ENCODE measurements around the gene SBNO2.

SBNO2 gene

GRCh38 chr19:1136201-1136600, 37.9 kb downstream of the SBNO2 start:
- no peaks in the 10 kb centered on the region for H3K79me2 ChIP-seq (ENCODE audit: insufficient read depth, low read length)
- H2AFZ ChIP-seq (ENCODE audit: low read length): no peak overlapping the region
- H3K4me2 ChIP-seq (ENCODE audit: low read length): peak overlapping the region; percentile 44
- H3K9me2 ChIP-seq (ENCODE audit: low read depth, low read length): no peaks in the 10 kb centered on the region
- H3K4me3 ChIP-seq (ENCODE audit: low read depth, low read length, poor library complexity, severe bottlenecking): peak overlapping the region; percentile 27
- no peak for TF ChIP-seq CTCF (IDR thresholded peaks at IDR 0.05; ENCODE audit: low read length)
- TF ChIP-seq EZH2 (IDR thresholded peaks at IDR 0.05; ENCODE audit: borderline replicate concordance, low read length): no peak
- no peaks in the 10 kb centered on the region; the same call in 1 of the 2 replicates for H3K36me3 ChIP-seq (ENCODE audit: insufficient read depth, low read length)
- no peaks in the 10 kb centered on the region for H3K9me3 ChIP-seq (ENCODE audit: low read length)
- H3K9ac ChIP-seq (ENCODE audit: low read length): peak overlapping the region; percentile 42; the same call in 1 of the 2 replicates
- H3K27me3 ChIP-seq (ENCODE audit: insufficient read depth, low read length): no peaks in the 10 kb centered on the region
- H3F3A ChIP-seq (ENCODE audit: insufficient read depth, low read length): no peaks in the 10 kb centered on the region
- H4K20me1 ChIP-seq (ENCODE audit: insufficient read depth, low read length): no peaks in the 10 kb centered on the region
- H3K4me1 ChIP-seq (ENCODE audit: insufficient read depth, low read length, severe bottlenecking): peaks cover 52% of the 10 kb centered on the region
- peak overlapping the region; percentile 61 for H3K27ac ChIP-seq (ENCODE audit: low read depth, low read length, poor library complexity, severe bottlenecking)

GRCh38 chr19:1135454-1135853, 38.6 kb downstream of the SBNO2 start:
- Histone ChIP-seq H3K36me3 (ENCODE audit: insufficient read depth, low read length) (no peaks in the 10 kb centered on the region; the same call in 1 of the 2 replicates), H3K4me2 (ENCODE audit: low read length) (peak overlapping the region; percentile 44), H3F3A (ENCODE audit: insufficient read depth, low read length) (no peaks in the 10 kb centered on the region), H3K9me3 (ENCODE audit: low read length) (no peaks in the 10 kb centered on the region), H3K27ac (ENCODE audit: low read depth, low read length, poor library complexity, severe bottlenecking) (peak overlapping the region; percentile 61), H4K20me1 (ENCODE audit: insufficient read depth, low read length) (no peaks in the 10 kb centered on the region), H3K79me2 (ENCODE audit: insufficient read depth, low read length) (no peaks in the 10 kb centered on the region), H3K9ac (ENCODE audit: low read length) (no peak overlapping the region; the same call in 1 of the 2 replicates), H3K4me3 (ENCODE audit: low read depth, low read length, poor library complexity, severe bottlenecking) (no peak overlapping the region), H3K4me1 (ENCODE audit: insufficient read depth, low read length, severe bottlenecking) (peaks cover 57% of the 10 kb centered on the region), H2AFZ (ENCODE audit: low read length) (no peak overlapping the region), H3K27me3 (ENCODE audit: insufficient read depth, low read length) (no peaks in the 10 kb centered on the region), H3K9me2 (ENCODE audit: low read depth, low read length) (no peaks in the 10 kb centered on the region)
- TF ChIP-seq EZH2 (IDR thresholded peaks at IDR 0.05; ENCODE audit: borderline replicate concordance, low read length) (no peak), CTCF (IDR thresholded peaks at IDR 0.05; ENCODE audit: low read length) (no peak)

- no peaks in the 10 kb centered on the region for H3K27me3 ChIP-seq (ENCODE audit: insufficient read depth, low read length)
- H3F3A ChIP-seq (ENCODE audit: insufficient read depth, low read length): no peaks in the 10 kb centered on the region
- no peak for TF ChIP-seq EZH2 (IDR thresholded peaks at IDR 0.05; ENCODE audit: borderline replicate concordance, low read length)
- no peak overlapping the region; the same call in 1 of the 2 replicates for H3K4me2 ChIP-seq (ENCODE audit: low read length)
- H3K9ac ChIP-seq (ENCODE audit: low read length): no peak overlapping the region
- H3K27ac ChIP-seq (ENCODE audit: low read depth, low read length, poor library complexity, severe bottlenecking): no peak overlapping the region
- no peaks in the 10 kb centered on the region for H3K9me2 ChIP-seq (ENCODE audit: low read depth, low read length)
- H3K9me3 ChIP-seq (ENCODE audit: low read length): no peaks in the 10 kb centered on the region
- no peak overlapping the region for H3K4me3 ChIP-seq (ENCODE audit: low read depth, low read length, poor library complexity, severe bottlenecking)
- no peaks in the 10 kb centered on the region for H4K20me1 ChIP-seq (ENCODE audit: insufficient read depth, low read length)
- no peaks in the 10 kb centered on the region for H3K79me2 ChIP-seq (ENCODE audit: insufficient read depth, low read length)
- no peaks in the 10 kb centered on the region; the same call in 1 of the 2 replicates for H3K36me3 ChIP-seq (ENCODE audit: insufficient read depth, low read length)
- no peak overlapping the region for H2AFZ ChIP-seq (ENCODE audit: low read length)
- peaks cover 53% of the 10 kb centered on the region for H3K4me1 ChIP-seq (ENCODE audit: insufficient read depth, low read length, severe bottlenecking)
Observed at GRCh38 chr19:1134431-1134830, 39.6 kb downstream of the SBNO2 start.

GRCh38 chr19:1133471-1133929, 40.6 kb downstream of the SBNO2 start:
- Histone ChIP-seq H3K9ac (ENCODE audit: low read length) (peak overlapping the region; percentile 50; the same call in 1 of the 2 replicates), H4K20me1 (ENCODE audit: insufficient read depth, low read length) (no peaks in the 10 kb centered on the region), H3K79me2 (ENCODE audit: insufficient read depth, low read length) (no peaks in the 10 kb centered on the region), H3F3A (ENCODE audit: insufficient read depth, low read length) (no peaks in the 10 kb centered on the region), H3K9me3 (ENCODE audit: low read length) (no peaks in the 10 kb centered on the region), H3K4me2 (ENCODE audit: low read length) (peak overlapping the region; percentile 80), H3K36me3 (ENCODE audit: insufficient read depth, low read length) (no peaks in the 10 kb centered on the region; the same call in 1 of the 2 replicates), H3K4me3 (ENCODE audit: low read depth, low read length, poor library complexity, severe bottlenecking) (peak overlapping the region; percentile 55), H3K27me3 (ENCODE audit: insufficient read depth, low read length) (no peaks in the 10 kb centered on the region), H3K9me2 (ENCODE audit: low read depth, low read length) (no peaks in the 10 kb centered on the region), H3K4me1 (ENCODE audit: insufficient read depth, low read length, severe bottlenecking) (peaks cover 53% of the 10 kb centered on the region), H2AFZ (ENCODE audit: low read length) (no peak overlapping the region), H3K27ac (ENCODE audit: low read depth, low read length, poor library complexity, severe bottlenecking) (peak overlapping the region; percentile 33)
- no peak for TF ChIP-seq CTCF (IDR thresholded peaks at IDR 0.05; ENCODE audit: low read length)
- TF ChIP-seq EZH2 (IDR thresholded peaks at IDR 0.05; ENCODE audit: borderline replicate concordance, low read length): no peak
